Neural crest cell (in vitro differentiated cells): Measurements from ENCODE around the gene PGAP2. TPM values are rescaled to one million over a fixed set of nuclear protein-coding genes. Genes with fewer than 3 reads are reported as not detected.

Experiments
- DNase-seq: peaks from one replicate; pipeline ENCODE4 v3.0.0; 2021; ENCODE audit warnings: low read depth, mixed read lengths, low spot score
- H3K27ac Mint-ChIP-seq: one replicate; pipeline ENCODE4 v1.8.0; 2021; ENCODE audit warnings: mild to moderate bottlenecking, mixed read lengths; ENCODE audit not compliant: unreplicated experiment
- H3K27me3 Mint-ChIP-seq: 2 replicates; pipeline ENCODE4 v1.8.0; 2021; ENCODE audit warnings: low read depth, mild to moderate bottlenecking, mixed read lengths
- H3K36me3 Mint-ChIP-seq: 2 replicates; pipeline ENCODE4 v1.8.0; 2021; ENCODE audit warnings: low read depth, mild to moderate bottlenecking, mixed read lengths
- H3K4me1 Mint-ChIP-seq: 2 replicates; pipeline ENCODE4 v1.8.0; 2021; ENCODE audit warnings: mixed read lengths
- H3K4me3 Mint-ChIP-seq: one replicate; pipeline ENCODE4 v1.8.0; 2021; ENCODE audit warnings: mild to moderate bottlenecking, mixed read lengths
- H3K9me3 Mint-ChIP-seq: 2 replicates; pipeline ENCODE4 v1.8.0; 2021; ENCODE audit warnings: mixed read lengths
- total RNA-seq: library from RNA; stranded (reverse); gene quantifications from 2 replicates; pipeline ENCODE4 v1.2.1, GENCODE V29; 2021
- TF ChIP-seq, protein P1 (sequence below): fragments of 200-600 bp; sonication (generic); conservative IDR thresholded peaks from 2 replicates; pipeline ENCODE4 v1.5.0; 2021; ENCODE audit warnings: antibody characterized with exemption, mild to moderate bottlenecking

Gene PGAP2
- total RNA-seq, 1 donor from 2014 or later: 34.8 TPM

DNA sequence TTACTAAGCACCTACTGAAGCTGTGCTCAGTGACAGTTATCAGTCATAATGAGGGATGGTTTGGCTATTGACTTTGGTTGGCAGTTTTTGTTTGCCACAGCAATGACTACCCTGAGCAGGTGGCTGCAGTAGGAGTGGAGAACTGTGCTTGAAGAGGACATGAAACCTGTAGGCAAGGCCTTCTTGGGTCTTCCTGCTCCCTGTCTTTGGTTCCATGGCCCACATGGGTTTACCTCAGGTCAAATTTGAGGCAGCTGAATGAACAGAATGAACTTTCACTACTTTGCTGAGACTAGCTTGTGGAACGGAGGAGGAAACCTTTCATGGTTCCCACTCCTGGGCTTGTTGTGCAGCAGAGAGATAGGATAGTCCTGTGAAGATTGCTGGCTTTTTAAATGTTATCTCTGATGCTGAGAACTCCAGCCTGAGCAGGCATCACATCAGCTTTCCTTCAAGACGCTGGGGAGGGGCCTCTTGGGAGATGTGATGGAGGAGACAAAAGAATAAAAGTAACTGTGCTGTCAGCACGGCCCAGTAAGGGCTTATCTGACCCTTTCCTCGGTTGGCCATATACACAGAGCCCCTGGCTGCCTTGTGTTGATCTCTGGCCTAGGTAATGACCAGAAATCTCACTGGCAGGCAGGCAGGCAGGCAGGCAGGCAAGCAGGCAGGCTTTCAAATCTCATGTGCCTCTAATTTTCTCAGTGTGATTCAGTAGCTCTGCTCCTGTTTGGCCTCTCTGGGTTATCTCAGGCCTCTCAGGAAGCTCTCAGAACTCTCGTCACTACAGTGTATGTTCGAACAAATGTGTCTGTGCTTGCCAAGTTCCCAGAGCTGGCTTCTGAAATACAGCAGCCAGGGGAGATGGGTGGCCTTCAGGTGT, 59.1 kb downstream of the PGAP2 start:
- H3K27me3 Mint-ChIP-seq: no peaks in the 10 kb centered on the region
- H3K4me3 Mint-ChIP-seq: no peak overlapping the region
- TF ChIP-seq, protein P1, sequence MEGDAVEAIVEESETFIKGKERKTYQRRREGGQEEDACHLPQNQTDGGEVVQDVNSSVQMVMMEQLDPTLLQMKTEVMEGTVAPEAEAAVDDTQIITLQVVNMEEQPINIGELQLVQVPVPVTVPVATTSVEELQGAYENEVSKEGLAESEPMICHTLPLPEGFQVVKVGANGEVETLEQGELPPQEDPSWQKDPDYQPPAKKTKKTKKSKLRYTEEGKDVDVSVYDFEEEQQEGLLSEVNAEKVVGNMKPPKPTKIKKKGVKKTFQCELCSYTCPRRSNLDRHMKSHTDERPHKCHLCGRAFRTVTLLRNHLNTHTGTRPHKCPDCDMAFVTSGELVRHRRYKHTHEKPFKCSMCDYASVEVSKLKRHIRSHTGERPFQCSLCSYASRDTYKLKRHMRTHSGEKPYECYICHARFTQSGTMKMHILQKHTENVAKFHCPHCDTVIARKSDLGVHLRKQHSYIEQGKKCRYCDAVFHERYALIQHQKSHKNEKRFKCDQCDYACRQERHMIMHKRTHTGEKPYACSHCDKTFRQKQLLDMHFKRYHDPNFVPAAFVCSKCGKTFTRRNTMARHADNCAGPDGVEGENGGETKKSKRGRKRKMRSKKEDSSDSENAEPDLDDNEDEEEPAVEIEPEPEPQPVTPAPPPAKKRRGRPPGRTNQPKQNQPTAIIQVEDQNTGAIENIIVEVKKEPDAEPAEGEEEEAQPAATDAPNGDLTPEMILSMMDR: no peak
- no peaks in the 10 kb centered on the region for H3K9me3 Mint-ChIP-seq
- H3K27ac Mint-ChIP-seq: peak overlapping the region; percentile 47
- peaks cover 8% of the 10 kb centered on the region for H3K4me1 Mint-ChIP-seq
- no peak for DNase-seq
- no peaks in the 10 kb centered on the region for H3K36me3 Mint-ChIP-seq

DNA sequence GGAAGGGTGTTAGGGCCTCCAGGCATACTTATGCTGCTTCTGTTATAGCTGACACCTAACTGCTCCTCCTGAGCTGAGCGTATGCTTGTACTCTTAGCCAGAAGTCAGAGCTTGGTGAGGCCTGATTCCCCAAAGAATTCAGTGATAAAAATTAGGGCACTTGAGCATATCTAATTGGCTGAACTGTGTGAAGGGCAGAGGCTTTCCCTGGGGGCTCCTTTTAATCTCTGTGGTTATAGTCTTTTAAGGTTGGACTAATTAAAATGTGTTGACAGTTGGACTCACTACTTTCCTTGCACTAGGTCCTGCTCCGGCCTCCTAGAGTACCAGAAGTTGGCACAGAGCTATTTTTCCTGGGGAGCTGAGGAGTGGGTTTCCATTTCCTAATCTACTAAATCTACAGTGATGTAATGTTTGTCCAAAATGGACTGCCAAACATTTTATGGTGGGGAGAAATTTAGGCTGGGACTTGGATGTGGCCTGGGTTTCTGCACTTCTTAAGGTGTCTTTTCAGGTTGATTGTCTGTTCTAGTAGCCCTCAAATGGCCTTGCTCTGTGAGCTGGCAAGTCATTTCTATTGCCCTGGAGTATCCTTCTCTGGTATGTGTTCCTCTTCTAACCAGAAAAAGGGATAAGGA, 65.5 kb downstream of the PGAP2 start:
- no peak overlapping the region for H3K4me3 Mint-ChIP-seq
- H3K9me3 Mint-ChIP-seq: no peaks in the 10 kb centered on the region
- H3K27me3 Mint-ChIP-seq: no peaks in the 10 kb centered on the region
- H3K27ac Mint-ChIP-seq: no peak overlapping the region
- no peak for DNase-seq
- H3K4me1 Mint-ChIP-seq: peaks cover 5% of the 10 kb centered on the region
- TF ChIP-seq, protein P1: no peak
- no peaks in the 10 kb centered on the region for H3K36me3 Mint-ChIP-seq

Other genes starting within 250 kb of the PGAP2 start
- 1.3 and 1.4 TPM in 2 replicates for gene ART5, start 166.6 kb upstream of the PGAP2 start, total RNA-seq
- gene ART1, start 163.4 kb upstream of the PGAP2 start, total RNA-seq: not detected in 2 replicates
- 3.0 and 3.1 TPM in 2 replicates for gene CHRNA10, start 137.2 kb upstream of the PGAP2 start, total RNA-seq
- 96.8 and 104 TPM in 2 replicates for gene NUP98, start 11.0 kb upstream of the PGAP2 start, total RNA-seq
- gene RHOG, start 32.4 kb downstream of the PGAP2 start, total RNA-seq: 24.8 and 25.0 TPM in 2 replicates
- gene STIM1, start 47.1 kb downstream of the PGAP2 start, total RNA-seq: 22.3 and 24.4 TPM in 2 replicates